Smooth muscle cell of the brain vasculature (primary cell): ENCODE results near the gene JAK2.

Experiments
- DNase-seq: peaks from one replicate; pipeline ENCODE4 v3.0.0-alpha.2; 2012; ENCODE audit warnings: low read depth, low spot score

JAK2 gene

GRCh38 chr9:5140151-5140550 is 155.1 kb downstream of the JAK2 start:
- DNase-seq: no peak

DNA sequence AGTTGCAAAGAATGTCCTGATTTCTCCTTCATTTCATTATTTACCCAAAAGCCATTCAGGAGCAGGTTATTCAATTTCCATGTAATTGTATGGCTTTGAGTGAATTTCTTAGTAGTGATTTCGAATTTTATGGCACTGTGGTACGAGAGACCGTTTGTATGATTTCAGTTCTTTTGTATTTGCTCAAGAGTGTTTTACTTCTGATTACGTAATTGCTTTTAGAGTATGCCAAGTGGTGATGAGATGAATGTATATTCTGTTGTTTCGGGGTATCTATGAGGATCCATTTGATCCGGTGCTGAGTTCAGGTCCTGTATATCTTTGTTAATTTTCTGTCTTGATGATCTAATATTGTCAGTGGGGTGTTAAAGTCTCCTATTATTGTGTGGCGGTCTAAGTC is 159.1 kb downstream of the JAK2 start:
- DNase-seq: no peak

- DNase-seq: no peak
Observed at GRCh38 chr9:5146241-5146640, 161.2 kb downstream of the JAK2 start.
